ENCODE data around the gene XAGE3.

XAGE3 gene

GRCh38 chrX:52839137-52839536, 28.7 kb downstream of the XAGE3 start:
- DNase-seq: no peak

DNA sequence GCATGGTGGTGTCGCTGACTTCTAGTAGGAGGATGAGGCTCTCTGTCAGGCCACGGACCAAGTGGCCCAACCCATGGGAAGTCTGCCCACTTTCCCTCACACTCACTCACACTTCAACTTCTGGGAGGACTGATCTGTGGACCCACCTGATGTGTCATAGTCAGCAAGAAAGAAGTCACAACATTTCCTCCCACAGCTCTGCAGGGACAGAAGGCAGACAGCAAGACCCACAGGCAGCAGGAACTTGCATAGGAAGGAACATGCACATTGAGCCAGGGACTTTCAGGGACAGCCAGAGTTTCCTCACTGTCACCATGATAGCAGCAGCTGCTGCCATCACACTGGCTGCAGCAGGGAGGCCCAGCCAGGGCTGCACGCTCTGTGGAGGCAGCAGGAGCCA, 37.3 kb downstream of the XAGE3 start:
- DNase-seq: no peak

- no peak for DNase-seq
Observed at GRCh38 chrX:52824608-52825007, 43.3 kb downstream of the XAGE3 start.

GRCh38 chrX:52821079-52821760, 46.7 kb downstream of the XAGE3 start:
- DNase-seq: no peak

- no peak for DNase-seq
Observed at GRCh38 chrX:52819788-52820187, 48.1 kb downstream of the XAGE3 start.
